Vagina (tissue), 2 donors: ENCODE data around the gene SERINC1. TPM values are rescaled to one million over a fixed set of nuclear protein-coding genes. Genes with fewer than 3 reads are reported as not detected.

Experiments used
- DNase-seq, 2 donors: peaks; one replicate each; pipeline ENCODE4 v3.0.0-alpha.2; 2017; ENCODE audit errors: extremely low spot score in 2 of 2
- H3K27ac ChIP-seq: fragments of 200-600 bp; sonication (generic); one replicate; pipeline ENCODE4 v1.5.1; 2019
- H3K27me3 ChIP-seq: fragments of 200-600 bp; sonication (generic); one replicate; pipeline ENCODE4 v1.5.1; 2019
- H3K36me3 ChIP-seq, 2 donors: fragments of 200-600 bp; sonication (generic); one replicate each; pipeline ENCODE4 v1.5.1; 2017 to 2019
- H3K4me1 ChIP-seq: fragments of 200-600 bp; sonication (generic); one replicate; pipeline ENCODE4 v1.5.1; 2019
- H3K4me3 ChIP-seq, 2 donors: fragments of 200-600 bp; sonication (generic); 1 replicate in 1 of 2; 2 replicates in 1 of 2; pipeline ENCODE4 v1.5.1; 2016 to 2019
- H3K9me3 ChIP-seq: fragments of 200-600 bp; sonication (generic); one replicate; pipeline ENCODE4 v1.5.1; 2019
- POLR2A ChIP-seq, 2 donors: fragments of 450-650 bp; IDR thresholded peaks; one replicate each; pipeline ENCODE4 v1.6.1; 2017; ENCODE audit warnings: antibody characterized with exemption in 2 of 2, mild to moderate bottlenecking in 2 of 2, moderate library complexity in 2 of 2
- POLR2AphosphoS5 ChIP-seq, 2 donors: sonication (generic); formaldehyde crosslinking; IDR thresholded peaks; one replicate each; pipeline ENCODE4 v1.9.0; 2017; ENCODE audit warnings: antibody characterized with exemption in 2 of 2, mild to moderate bottlenecking in 2 of 2, low read depth in 1 of 2; ENCODE audit not compliant: insufficient read depth in 1 of 2
- intact Hi-C: fragments of 100-400 bp; cut with DNase I; formaldehyde crosslinking; loops from one replicate; pipeline ENCODE4 v1.15.1; 2023
- total RNA-seq: library from RNA; depleted of rRNA; stranded (reverse); fragments of >200 nt; gene quantifications from one replicate; pipeline ENCODE4 v1.2.3, GENCODE V29; 2016
- TF ChIP-seq, protein P1 (sequence below), 3 experiments: fragments of 450-650 bp in 2 of 3; fragments of 200-600 bp in 1 of 3; sonication (generic) in 1 of 3; IDR thresholded peaks; one replicate each; pipeline ENCODE4 v1.5.1; 2017 to 2019; ENCODE audit warnings: antibody characterized with exemption in 3 of 3, mild to moderate bottlenecking in 2 of 3, moderate library complexity in 2 of 3

Gene SERINC1
- total RNA-seq, 1 donor from 2014 or later = 150 TPM

- Histone ChIP-seq H3K4me1 (peaks cover 31% of the 10 kb centered on the region), H3K27me3 (no peaks in the 10 kb centered on the region), H3K9me3 (no peaks in the 10 kb centered on the region), H3K36me3 (peaks cover 0 to 77% of the 10 kb centered on the region in 2 donors), H3K4me3 (no peak overlapping the region), H3K27ac (no peak overlapping the region)
- intact Hi-C loops = no loop called here
- TF ChIP-seq, protein P1, sequence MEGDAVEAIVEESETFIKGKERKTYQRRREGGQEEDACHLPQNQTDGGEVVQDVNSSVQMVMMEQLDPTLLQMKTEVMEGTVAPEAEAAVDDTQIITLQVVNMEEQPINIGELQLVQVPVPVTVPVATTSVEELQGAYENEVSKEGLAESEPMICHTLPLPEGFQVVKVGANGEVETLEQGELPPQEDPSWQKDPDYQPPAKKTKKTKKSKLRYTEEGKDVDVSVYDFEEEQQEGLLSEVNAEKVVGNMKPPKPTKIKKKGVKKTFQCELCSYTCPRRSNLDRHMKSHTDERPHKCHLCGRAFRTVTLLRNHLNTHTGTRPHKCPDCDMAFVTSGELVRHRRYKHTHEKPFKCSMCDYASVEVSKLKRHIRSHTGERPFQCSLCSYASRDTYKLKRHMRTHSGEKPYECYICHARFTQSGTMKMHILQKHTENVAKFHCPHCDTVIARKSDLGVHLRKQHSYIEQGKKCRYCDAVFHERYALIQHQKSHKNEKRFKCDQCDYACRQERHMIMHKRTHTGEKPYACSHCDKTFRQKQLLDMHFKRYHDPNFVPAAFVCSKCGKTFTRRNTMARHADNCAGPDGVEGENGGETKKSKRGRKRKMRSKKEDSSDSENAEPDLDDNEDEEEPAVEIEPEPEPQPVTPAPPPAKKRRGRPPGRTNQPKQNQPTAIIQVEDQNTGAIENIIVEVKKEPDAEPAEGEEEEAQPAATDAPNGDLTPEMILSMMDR (IDR thresholded peaks at IDR 0.05) = no peak
- TF ChIP-seq POLR2A (IDR thresholded peaks at IDR 0.05) = no peak
- no peak for TF ChIP-seq POLR2AphosphoS5 (IDR thresholded peaks at IDR 0.05; ENCODE audit: insufficient read depth in 1 of 2, low read depth in 1 of 2)
- no peak for DNase-seq
Measured at GRCh38 chr6:122454673-122455072, 16.9 kb downstream of the SERINC1 start.

DNA sequence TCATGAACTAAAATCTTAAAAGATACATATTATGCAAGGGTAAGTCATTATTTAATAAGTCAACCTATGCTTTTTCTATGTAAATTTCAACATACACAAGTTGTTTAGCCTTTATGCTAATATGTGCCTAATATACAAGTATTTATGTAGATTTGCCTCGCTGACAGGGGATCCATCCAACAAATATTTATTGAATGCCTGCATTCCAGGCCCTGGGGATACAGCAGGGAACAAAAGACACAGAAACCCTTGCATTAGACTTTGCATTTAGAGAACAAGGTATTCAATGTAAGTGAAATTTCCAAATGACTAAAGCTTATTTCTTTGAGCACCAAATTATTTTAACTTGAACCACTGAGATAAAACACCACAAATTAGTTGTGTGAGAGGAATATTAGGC lies 19.1 kb downstream of the SERINC1 start:
- Histone ChIP-seq H3K4me3 (no peak overlapping the region), H3K27ac (no peak overlapping the region), H3K27me3 (no peaks in the 10 kb centered on the region), H3K4me1 (peaks cover 9% of the 10 kb centered on the region), H3K36me3 (peaks cover 0 to 87% of the 10 kb centered on the region in 2 donors), H3K9me3 (no peaks in the 10 kb centered on the region)
- intact Hi-C loops = no loop called here
- TF ChIP-seq, protein P1 (IDR thresholded peaks at IDR 0.05) = no peak
- TF ChIP-seq POLR2AphosphoS5 (IDR thresholded peaks at IDR 0.05; ENCODE audit: insufficient read depth in 1 of 2, low read depth in 1 of 2) (no peak), POLR2A (IDR thresholded peaks at IDR 0.05) (no peak)
- no peak for DNase-seq

GRCh38 chr6:122449069-122449468 lies 22.5 kb downstream of the SERINC1 start:
- Histone ChIP-seq H3K4me3 (no peak overlapping the region), H3K9me3 (no peaks in the 10 kb centered on the region), H3K4me1 (no peaks in the 10 kb centered on the region), H3K27ac (no peak overlapping the region), H3K27me3 (no peaks in the 10 kb centered on the region), H3K36me3 (peaks cover 0 to 87% of the 10 kb centered on the region in 2 donors)
- intact Hi-C loops = no loop called here
- TF ChIP-seq, protein P1 (IDR thresholded peaks at IDR 0.05) = no peak
- TF ChIP-seq POLR2A (IDR thresholded peaks at IDR 0.05) (no peak), POLR2AphosphoS5 (IDR thresholded peaks at IDR 0.05; ENCODE audit: insufficient read depth in 1 of 2, low read depth in 1 of 2) (no peak)
- no peak for DNase-seq

DNA sequence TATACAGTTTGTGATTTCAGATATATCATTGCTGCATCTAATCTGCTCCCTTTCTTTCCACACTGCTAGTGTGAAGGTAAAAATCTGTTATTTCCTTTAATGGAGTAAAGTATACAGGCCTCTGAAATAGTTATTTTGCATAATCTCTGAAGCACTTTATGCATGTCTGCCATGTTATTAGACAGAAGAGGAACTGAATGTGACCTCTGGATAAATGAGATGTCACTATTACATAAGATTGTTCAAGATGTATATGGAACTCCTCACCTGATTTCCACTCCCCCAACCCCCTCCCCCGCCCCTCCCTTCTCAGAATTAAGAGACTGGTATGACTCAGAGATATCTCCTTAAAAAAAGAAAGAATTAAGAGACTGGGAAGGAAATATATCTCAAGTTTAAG lies 26.3 kb downstream of the SERINC1 start:
- Histone ChIP-seq H3K9me3 (no peaks in the 10 kb centered on the region), H3K27me3 (no peaks in the 10 kb centered on the region), H3K27ac (no peak overlapping the region), H3K36me3 (peaks cover 0 to 69% of the 10 kb centered on the region in 2 donors), H3K4me3 (no peak overlapping the region), H3K4me1 (no peaks in the 10 kb centered on the region)
- TF ChIP-seq POLR2AphosphoS5 (IDR thresholded peaks at IDR 0.05; ENCODE audit: insufficient read depth in 1 of 2, low read depth in 1 of 2) (no peak), POLR2A (IDR thresholded peaks at IDR 0.05) (no peak)
- TF ChIP-seq, protein P1 (IDR thresholded peaks at IDR 0.05) = no peak
- intact Hi-C loops = no loop called here
- no peak for DNase-seq

- Histone ChIP-seq H3K36me3 (peaks cover 0 to 32% of the 10 kb centered on the region in 2 donors), H3K4me1 (no peaks in the 10 kb centered on the region), H3K27ac (no peak overlapping the region), H3K27me3 (no peaks in the 10 kb centered on the region), H3K9me3 (no peaks in the 10 kb centered on the region), H3K4me3 (no peak overlapping the region)
- intact Hi-C loops = no loop called here
- TF ChIP-seq POLR2AphosphoS5 (IDR thresholded peaks at IDR 0.05; ENCODE audit: insufficient read depth in 1 of 2, low read depth in 1 of 2) = no peak
- no peak for TF ChIP-seq POLR2A (IDR thresholded peaks at IDR 0.05)
- TF ChIP-seq, protein P1 (IDR thresholded peaks at IDR 0.05) = no peak
- no peak for DNase-seq
Measured at GRCh38 chr6:122438975-122439374, 32.6 kb downstream of the SERINC1 start.
